ENCODE measurements around the gene SPZ1.

The SPZ1 gene

GRCh38 chr5:80364892-80365291, 45.1 kb downstream of the SPZ1 start:
- no peak for DNase-seq (ENCODE audit: extremely low spot score)
- CTCF ChIA-PET: no interaction called here
- TF ChIP-seq FOXM1 (IDR thresholded peaks at IDR 0.05; ENCODE audit: borderline replicate concordance) (no peak), ZNF384 (IDR thresholded peaks at IDR 0.05) (no peak), NFRKB (IDR thresholded peaks at IDR 0.05) (no peak), CTBP1 (IDR thresholded peaks at IDR 0.05; ENCODE audit: borderline replicate concordance) (no peak), SUZ12 (IDR thresholded peaks at IDR 0.05) (no peak), BHLHE40 (IDR thresholded peaks at IDR 0.05; ENCODE audit: borderline replicate concordance) (no peak), ELF4 (IDR thresholded peaks at IDR 0.05) (no peak), HDGF (IDR thresholded peaks at IDR 0.05; ENCODE audit: borderline replicate concordance) (no peak), L3MBTL2 (conservative IDR thresholded peaks at IDR 0.05) (no peak), LEF1 (IDR thresholded peaks at IDR 0.05; ENCODE audit: borderline replicate concordance) (no peak), FOXA1 (IDR thresholded peaks at IDR 0.05) (no peak), TARDBP (IDR thresholded peaks at IDR 0.05) (no peak), FOXK2 (IDR thresholded peaks at IDR 0.05) (no peak), PKNOX1 (IDR thresholded peaks at IDR 0.05) (no peak), SP1 (IDR thresholded peaks at IDR 0.05) (no peak)
- POLR2A ChIA-PET: no interaction called here

- ChIA-PET CTCF (interaction anchor here (1.1 kb wide), 1 partner anchor 23 kb away, joined by 5 read pairs; no protein-coding TSS in a partner anchor), POLR2A (interaction anchor here (1.5 kb wide), 1 partner anchor 39 kb away, joined by 8 read pairs; the partner anchor contains the start of gene ZFYVE16)
- TF ChIP-seq ZNF384 (IDR thresholded peaks at IDR 0.05) (no peak), NFRKB (IDR thresholded peaks at IDR 0.05) (no peak), L3MBTL2 (conservative IDR thresholded peaks at IDR 0.05) (no peak), LEF1 (IDR thresholded peaks at IDR 0.05; ENCODE audit: borderline replicate concordance) (no peak), FOXK2 (IDR thresholded peaks at IDR 0.05) (no peak), BHLHE40 (IDR thresholded peaks at IDR 0.05; ENCODE audit: borderline replicate concordance) (no peak), SP1 (IDR thresholded peaks at IDR 0.05) (no peak), FOXA1 (IDR thresholded peaks at IDR 0.05) (no peak), FOXM1 (IDR thresholded peaks at IDR 0.05; ENCODE audit: borderline replicate concordance) (no peak), HDGF (IDR thresholded peaks at IDR 0.05; ENCODE audit: borderline replicate concordance) (no peak), PKNOX1 (IDR thresholded peaks at IDR 0.05) (no peak)
- DNase-seq (ENCODE audit: extremely low spot score): no peak
Measured at GRCh38 chr5:80368661-80369480, 49.1 kb downstream of the SPZ1 start.

GRCh38 chr5:80369521-80369920, 49.7 kb downstream of the SPZ1 start:
- ChIA-PET POLR2A (interaction anchor here (1.5 kb wide), 1 partner anchor 38 kb away, joined by 8 read pairs; the partner anchor contains the start of gene ZFYVE16), CTCF (interaction anchor here (1.1 kb wide), 1 partner anchor 23 kb away, joined by 5 read pairs; no protein-coding TSS in a partner anchor)
- TF ChIP-seq CTBP1 (IDR thresholded peaks at IDR 0.05; ENCODE audit: borderline replicate concordance): no peak
- no peak for TF ChIP-seq FOXM1 (IDR thresholded peaks at IDR 0.05; ENCODE audit: borderline replicate concordance)
- DNase-seq (ENCODE audit: extremely low spot score): no peak

GRCh38 chr5:80370390-80370789, 50.6 kb downstream of the SPZ1 start:
- CTCF ChIA-PET: no interaction called here

More at GRCh38 chr5:80370390-80370789, 50.6 kb downstream of the SPZ1 start:
- DNase-seq (ENCODE audit: extremely low spot score): no peak
- no peak for TF ChIP-seq PKNOX1 (IDR thresholded peaks at IDR 0.05)
- TF ChIP-seq SUZ12 (IDR thresholded peaks at IDR 0.05): no peak
- no peak for TF ChIP-seq BHLHE40 (IDR thresholded peaks at IDR 0.05; ENCODE audit: borderline replicate concordance)
- no peak for TF ChIP-seq ELF4 (IDR thresholded peaks at IDR 0.05)
- no peak for TF ChIP-seq FOXK2 (IDR thresholded peaks at IDR 0.05)
- no peak for TF ChIP-seq FOXM1 (IDR thresholded peaks at IDR 0.05; ENCODE audit: borderline replicate concordance)
- TF ChIP-seq FOXA1 (IDR thresholded peaks at IDR 0.05): no peak
- TF ChIP-seq LEF1 (IDR thresholded peaks at IDR 0.05; ENCODE audit: borderline replicate concordance): no peak
- TF ChIP-seq HDGF (IDR thresholded peaks at IDR 0.05; ENCODE audit: borderline replicate concordance): no peak
- TF ChIP-seq TARDBP (IDR thresholded peaks at IDR 0.05): no peak
- TF ChIP-seq SP1 (IDR thresholded peaks at IDR 0.05): no peak
- TF ChIP-seq CTBP1 (IDR thresholded peaks at IDR 0.05; ENCODE audit: borderline replicate concordance): no peak
- no peak for TF ChIP-seq L3MBTL2 (conservative IDR thresholded peaks at IDR 0.05)
- TF ChIP-seq ZNF384 (IDR thresholded peaks at IDR 0.05): no peak
- TF ChIP-seq NFRKB (IDR thresholded peaks at IDR 0.05): no peak
- no peak for TF ChIP-seq ARNT (IDR thresholded peaks at IDR 0.05)
- POLR2A ChIA-PET: interaction anchor here (1.5 kb wide), 1 partner anchor 37 kb away, joined by 8 read pairs; the partner anchor contains the start of gene ZFYVE16
